Vagina (tissue), 2 donors: Measurements from ENCODE around the gene ADCY7. TPM values are rescaled to one million over a fixed set of nuclear protein-coding genes. Genes with fewer than 3 reads are reported as not detected.

Source experiments
- DNase-seq, 2 donors: peaks; one replicate each; pipeline ENCODE4 v3.0.0-alpha.2; 2017; ENCODE audit errors: extremely low spot score in 2 of 2
- H3K27ac ChIP-seq: fragments of 200-600 bp; sonication (generic); one replicate; pipeline ENCODE4 v1.5.1; 2019
- H3K27me3 ChIP-seq: fragments of 200-600 bp; sonication (generic); one replicate; pipeline ENCODE4 v1.5.1; 2019
- H3K36me3 ChIP-seq, 2 donors: fragments of 200-600 bp; sonication (generic); one replicate each; pipeline ENCODE4 v1.5.1; 2017 to 2019
- H3K4me1 ChIP-seq: fragments of 200-600 bp; sonication (generic); one replicate; pipeline ENCODE4 v1.5.1; 2019
- H3K4me3 ChIP-seq, 2 donors: fragments of 200-600 bp; sonication (generic); 1 replicate in 1 of 2; 2 replicates in 1 of 2; pipeline ENCODE4 v1.5.1; 2016 to 2019
- H3K9me3 ChIP-seq: fragments of 200-600 bp; sonication (generic); one replicate; pipeline ENCODE4 v1.5.1; 2019
- CTCF ChIP-seq, 3 experiments: fragments of 450-650 bp in 2 of 3; fragments of 200-600 bp in 1 of 3; sonication (generic) in 1 of 3; IDR thresholded peaks; one replicate each; pipeline ENCODE4 v1.5.1; 2017 to 2019; ENCODE audit warnings: antibody characterized with exemption in 3 of 3, mild to moderate bottlenecking in 2 of 3, moderate library complexity in 2 of 3
- POLR2A ChIP-seq, 2 donors: fragments of 450-650 bp; IDR thresholded peaks; one replicate each; pipeline ENCODE4 v1.6.1; 2017; ENCODE audit warnings: antibody characterized with exemption in 2 of 2, mild to moderate bottlenecking in 2 of 2, moderate library complexity in 2 of 2
- POLR2AphosphoS5 ChIP-seq, 2 donors: sonication (generic); formaldehyde crosslinking; IDR thresholded peaks; one replicate each; pipeline ENCODE4 v1.9.0; 2017; ENCODE audit warnings: antibody characterized with exemption in 2 of 2, mild to moderate bottlenecking in 2 of 2, low read depth in 1 of 2; ENCODE audit not compliant: insufficient read depth in 1 of 2
- intact Hi-C: fragments of 100-400 bp; cut with DNase I; formaldehyde crosslinking; loops from one replicate; pipeline ENCODE4 v1.15.1; 2023
- total RNA-seq: library from RNA; depleted of rRNA; stranded (reverse); fragments of >200 nt; gene quantifications from one replicate; pipeline ENCODE4 v1.2.3, GENCODE V29; 2016

ADCY7 gene
- total RNA-seq, 1 donor from 2014 or later, result 18.9 TPM

- Histone ChIP-seq H3K4me1 (peaks cover 23% of the 10 kb centered on the region), H3K9me3 (no peaks in the 10 kb centered on the region), H3K36me3 (no peaks in the 10 kb centered on the region), H3K27me3 (no peaks in the 10 kb centered on the region), H3K4me3 (no peak overlapping the region), H3K27ac (no peak overlapping the region)
- intact Hi-C loops, result no loop called here
- DNase-seq, result no peak
- TF ChIP-seq POLR2AphosphoS5 (IDR thresholded peaks at IDR 0.05; ENCODE audit: insufficient read depth in 1 of 2, low read depth in 1 of 2), result no peak
- TF ChIP-seq POLR2A (IDR thresholded peaks at IDR 0.05), result no peak
- no peak for TF ChIP-seq CTCF (IDR thresholded peaks at IDR 0.05)
Measured at GRCh38 chr16:50248845-50249244, 17.5 kb upstream of the ADCY7 start.

DNA sequence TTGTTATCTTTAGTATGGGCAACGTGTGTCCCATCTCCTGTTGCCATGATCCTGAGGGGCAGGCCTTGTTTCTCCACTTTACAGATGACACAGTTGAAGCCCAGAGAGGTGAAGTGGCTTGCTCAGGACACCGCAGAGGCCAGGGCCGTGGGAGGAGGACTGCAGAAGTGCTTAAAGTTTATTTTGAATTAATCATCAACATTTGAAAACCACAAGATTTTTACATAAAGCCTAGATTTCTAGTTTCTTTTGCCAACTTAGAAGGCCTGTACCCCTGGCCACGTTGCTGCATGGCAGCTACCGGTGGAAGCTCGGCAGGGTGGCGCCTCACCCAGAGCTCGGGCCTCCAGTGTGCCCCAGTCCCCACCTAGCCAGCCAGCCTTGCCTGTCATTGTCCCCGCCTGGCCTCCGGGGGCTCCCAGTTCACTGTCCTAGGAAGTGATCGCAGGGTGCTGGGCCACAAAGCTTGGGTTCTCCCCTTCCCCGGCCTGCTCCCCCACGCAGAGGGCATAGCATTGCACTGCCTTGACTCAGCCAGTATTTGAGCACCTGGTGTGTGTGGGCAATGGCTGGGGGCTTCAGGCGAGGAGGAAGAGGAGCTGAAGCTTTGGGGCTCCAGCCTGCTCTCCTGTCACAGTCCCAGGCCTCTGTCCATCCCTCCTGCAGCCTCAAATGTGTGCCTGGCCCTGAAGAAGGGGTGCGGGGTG is 14.8 kb upstream of the ADCY7 start:
- no peaks in the 10 kb centered on the region for H3K9me3 ChIP-seq
- TF ChIP-seq POLR2AphosphoS5 (IDR thresholded peaks at IDR 0.05; ENCODE audit: insufficient read depth in 1 of 2, low read depth in 1 of 2), result no peak
- no peak for TF ChIP-seq POLR2A (IDR thresholded peaks at IDR 0.05)
- no peak for TF ChIP-seq CTCF (IDR thresholded peaks at IDR 0.05)
- H3K36me3 ChIP-seq, result no peaks in the 10 kb centered on the region
- intact Hi-C loops, result no loop called here
- no peak overlapping the region for H3K27ac ChIP-seq
- DNase-seq, result peak in 1 of 2 donors; percentile 81
- H3K4me1 ChIP-seq, result peaks cover 5% of the 10 kb centered on the region
- no peaks in the 10 kb centered on the region for H3K27me3 ChIP-seq
- H3K4me3 ChIP-seq, result no peak overlapping the region

- DNase-seq, result peak in 1 of 2 donors; percentile 70
- H3K27me3 ChIP-seq, result no peaks in the 10 kb centered on the region
- H3K36me3 ChIP-seq, result no peaks in the 10 kb centered on the region
- H3K9me3 ChIP-seq, result no peaks in the 10 kb centered on the region
- no peaks in the 10 kb centered on the region for H3K4me1 ChIP-seq
- intact Hi-C loops, result no loop called here
- H3K27ac ChIP-seq, result no peak overlapping the region
- H3K4me3 ChIP-seq, result no peak overlapping the region
- TF ChIP-seq CTCF (IDR thresholded peaks at IDR 0.05), result no peak
Measured at GRCh38 chr16:50252082-50252611, 14.2 kb upstream of the ADCY7 start.

DNA sequence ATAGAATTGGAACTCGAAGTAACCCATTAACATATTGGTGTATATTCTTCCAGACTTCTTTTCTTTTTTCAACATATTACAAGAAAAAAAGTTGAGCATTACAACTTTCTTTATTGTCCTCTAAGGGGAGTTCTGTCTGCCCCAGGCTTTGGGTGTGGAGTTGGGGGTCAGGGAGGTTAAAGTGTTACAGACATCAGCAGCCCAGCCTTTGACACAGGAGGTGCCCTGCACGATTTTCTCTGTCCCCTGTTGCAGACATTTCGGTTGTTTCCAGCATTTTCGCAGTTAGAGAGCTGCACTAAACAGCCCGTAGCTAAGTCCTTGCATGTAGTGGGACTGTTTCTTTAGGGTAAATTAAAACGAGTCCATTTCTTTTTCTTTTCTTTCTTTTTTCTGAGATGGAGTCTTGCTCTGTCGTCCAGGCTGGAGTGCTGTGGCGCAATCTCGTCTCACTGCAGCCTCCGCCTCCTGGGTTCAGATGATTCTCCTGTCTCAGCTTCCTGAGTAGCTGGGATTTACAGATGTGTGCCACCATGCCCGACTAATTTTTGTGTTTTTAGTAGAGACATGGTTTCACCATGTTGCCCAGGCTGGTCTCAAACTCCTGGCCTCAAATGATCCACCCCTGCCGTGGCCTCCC is 13.4 kb upstream of the ADCY7 start:
- no peak overlapping the region for H3K4me3 ChIP-seq
- intact Hi-C loops, result no loop called here
- no peaks in the 10 kb centered on the region for H3K27me3 ChIP-seq
- no peaks in the 10 kb centered on the region for H3K36me3 ChIP-seq
- TF ChIP-seq POLR2AphosphoS5 (IDR thresholded peaks at IDR 0.05; ENCODE audit: insufficient read depth in 1 of 2, low read depth in 1 of 2), result no peak
- TF ChIP-seq CTCF (IDR thresholded peaks at IDR 0.05), result no peak
- no peak for TF ChIP-seq POLR2A (IDR thresholded peaks at IDR 0.05)
- no peak for DNase-seq
- H3K4me1 ChIP-seq, result no peaks in the 10 kb centered on the region
- no peaks in the 10 kb centered on the region for H3K9me3 ChIP-seq
- H3K27ac ChIP-seq, result no peak overlapping the region

DNA sequence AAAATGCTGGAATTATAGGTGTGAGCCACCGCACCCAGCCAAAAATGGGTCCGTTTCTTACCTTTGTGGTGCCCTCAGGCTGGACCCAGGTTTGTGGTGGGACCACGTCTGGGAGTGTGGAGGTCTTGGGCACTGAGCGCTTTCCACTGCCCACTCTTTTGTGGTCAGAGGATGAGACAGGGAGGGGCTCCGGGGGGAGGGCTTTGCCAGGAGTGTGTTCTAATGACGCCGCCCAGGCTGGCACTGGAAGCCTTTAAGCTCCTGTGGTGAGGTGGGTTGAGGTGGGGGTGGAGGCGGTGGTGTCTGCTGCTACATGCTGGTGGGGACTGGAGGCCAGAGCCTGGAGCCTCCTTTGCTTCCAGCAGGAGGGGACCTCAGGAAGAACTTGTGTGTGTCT is 12.8 kb upstream of the ADCY7 start:
- intact Hi-C loops, result no loop called here
- TF ChIP-seq CTCF (IDR thresholded peaks at IDR 0.05), result no peak
- no peak for TF ChIP-seq POLR2A (IDR thresholded peaks at IDR 0.05)
- TF ChIP-seq POLR2AphosphoS5 (IDR thresholded peaks at IDR 0.05; ENCODE audit: insufficient read depth in 1 of 2, low read depth in 1 of 2), result no peak
- Histone ChIP-seq H3K36me3 (no peaks in the 10 kb centered on the region), H3K27ac (no peak overlapping the region), H3K9me3 (no peaks in the 10 kb centered on the region), H3K27me3 (no peaks in the 10 kb centered on the region), H3K4me1 (no peaks in the 10 kb centered on the region), H3K4me3 (no peak overlapping the region)
- DNase-seq, result peak in 1 of 2 donors; percentile 74
